ENCODE measurements around the gene ESPN.
"Not testable (repeated sequence)": the region's sequence is repeated elsewhere in the genome, so short reads cannot be mapped to it uniquely, and the experiment has no call there.

The ESPN gene

DNA sequence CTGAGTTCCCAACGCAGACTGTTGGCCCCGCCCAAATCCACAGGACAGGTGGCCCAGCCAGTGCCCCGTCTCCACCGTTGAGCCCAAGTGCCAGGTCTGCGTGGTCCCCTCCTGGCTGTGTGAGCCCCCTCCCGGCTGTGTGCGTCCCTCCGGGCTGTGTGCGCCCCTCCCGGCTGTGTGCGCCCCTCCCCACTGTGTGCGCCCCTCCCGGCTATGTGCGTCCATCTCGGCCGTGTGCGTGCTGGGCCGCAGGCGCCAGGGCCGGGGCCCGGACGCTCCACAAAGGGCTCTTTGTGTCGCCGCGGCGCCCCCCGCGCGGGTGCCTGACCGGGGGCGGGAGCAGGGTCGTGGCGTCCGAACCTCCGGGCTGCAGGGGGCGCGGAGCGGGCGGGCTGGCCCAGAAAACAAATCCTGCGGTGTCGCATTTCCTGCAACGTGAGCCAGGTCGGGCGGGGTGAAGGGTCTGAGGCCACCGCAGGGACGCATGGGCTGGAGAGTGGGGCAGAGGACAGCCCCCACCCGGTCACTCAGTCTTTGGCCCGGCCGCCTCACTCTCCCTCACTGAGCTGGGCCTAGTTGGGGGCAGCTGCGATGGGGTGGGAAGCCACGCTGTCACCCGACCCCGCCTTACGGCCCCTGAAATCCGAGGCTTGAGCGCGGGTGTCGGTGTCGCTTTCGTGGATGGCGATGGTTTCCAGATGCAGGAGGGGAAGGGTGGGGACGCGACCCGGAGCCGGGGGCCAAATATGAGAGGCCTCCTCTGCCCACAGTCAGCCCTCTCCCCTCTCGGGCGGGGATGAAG lies 22.6 kb downstream of the ESPN start:
- DNase-seq (ENCODE audit: extremely low read depth in 1 of 2, low read depth in 1 of 2): no peak

DNA sequence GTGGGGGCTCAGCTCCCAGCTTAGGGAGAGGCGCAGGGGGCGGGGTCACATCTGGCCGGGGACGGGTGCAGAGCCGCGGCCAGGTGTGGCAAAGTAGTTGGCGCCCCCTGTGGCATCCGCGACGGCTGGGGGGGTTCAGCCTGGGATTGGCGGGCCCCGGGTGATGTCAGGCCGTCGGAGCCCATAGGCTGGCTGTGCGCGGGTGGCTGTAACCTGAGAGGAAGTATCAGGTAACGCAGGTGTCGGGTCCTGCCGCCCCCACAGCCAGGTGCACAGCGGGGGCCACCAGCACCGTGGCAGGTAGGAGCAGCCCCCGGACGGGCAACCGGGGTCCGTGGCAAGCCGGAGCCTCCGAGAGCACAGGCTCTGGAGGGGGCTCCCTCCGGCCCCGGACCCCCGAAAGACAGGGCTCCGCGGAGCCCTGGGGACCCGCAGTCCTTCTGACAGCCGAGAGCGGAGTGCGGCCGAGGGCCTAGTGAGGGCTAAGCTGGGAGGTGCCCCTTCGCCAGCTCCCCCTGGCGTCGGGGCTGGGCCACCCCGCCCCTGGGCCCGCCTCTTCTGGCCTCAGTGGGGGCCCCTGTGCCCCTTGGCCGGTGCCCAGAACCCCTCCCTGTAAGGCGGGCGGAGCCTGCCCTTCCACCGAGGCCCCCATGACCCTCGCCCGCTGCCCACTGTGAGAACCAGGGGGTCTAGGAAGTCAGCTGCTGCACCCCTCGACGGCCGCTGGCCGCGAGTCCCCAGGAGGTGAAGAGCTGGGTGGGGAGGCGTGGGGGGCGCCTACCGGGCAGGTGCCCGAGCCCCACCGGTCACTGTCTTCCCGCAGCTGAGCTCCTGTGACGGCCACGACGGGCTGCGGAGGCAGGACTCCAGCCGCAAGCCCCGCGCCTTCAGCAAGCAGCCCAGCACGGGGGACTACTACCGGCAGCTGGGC lies 23.5 kb downstream of the ESPN start:
- DNase-seq (ENCODE audit: extremely low read depth in 1 of 2, low read depth in 1 of 2): no peak

DNA sequence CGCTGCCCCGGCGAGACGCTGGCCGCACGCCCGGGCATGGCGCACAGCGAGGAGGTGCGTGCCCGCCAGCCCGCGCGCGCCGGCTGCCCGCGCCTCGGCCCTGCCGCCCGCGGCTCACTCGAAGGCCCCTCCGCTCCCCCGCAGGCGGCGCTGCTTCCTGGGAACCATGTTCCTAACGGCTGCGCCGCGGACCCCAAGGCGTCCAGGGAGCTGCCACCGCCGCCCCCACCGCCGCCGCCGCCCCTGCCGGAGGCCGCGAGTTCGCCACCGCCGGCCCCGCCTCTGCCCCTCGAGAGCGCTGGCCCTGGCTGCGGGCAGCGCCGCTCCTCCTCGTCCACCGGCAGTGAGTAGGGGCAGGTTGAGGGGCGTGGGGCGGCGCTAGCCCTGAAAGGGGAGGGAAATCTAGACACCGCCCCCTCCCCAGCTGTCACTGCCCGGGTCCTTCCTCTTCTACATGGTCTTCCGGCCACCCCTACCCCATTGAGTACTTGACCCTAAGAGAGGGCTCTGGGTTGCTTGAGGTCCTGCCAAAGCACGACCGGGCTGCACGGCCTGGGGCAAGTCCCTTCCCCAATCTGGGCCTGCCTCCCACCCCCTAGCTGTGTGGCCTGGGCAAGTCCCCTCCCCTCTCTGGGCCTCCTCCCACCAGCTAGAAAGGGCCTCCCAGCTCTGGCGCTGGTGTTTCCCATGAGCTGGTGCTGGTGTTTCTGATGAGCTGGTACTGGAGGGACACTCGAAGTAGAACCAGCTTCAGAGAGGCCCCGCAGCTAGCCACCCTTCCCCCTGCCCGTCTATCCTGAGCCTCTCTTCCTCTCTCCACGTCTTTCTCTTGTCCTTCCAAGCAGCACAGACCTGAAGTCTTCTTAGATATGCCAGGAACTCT lies 24.4 kb downstream of the ESPN start:
- no peak for DNase-seq (ENCODE audit: extremely low read depth in 1 of 2, low read depth in 1 of 2)

GRCh38 chr1:6450005-6450450 lies 25.5 kb downstream of the ESPN start:
- DNase-seq (ENCODE audit: extremely low read depth in 1 of 2, low read depth in 1 of 2): no peak

DNA sequence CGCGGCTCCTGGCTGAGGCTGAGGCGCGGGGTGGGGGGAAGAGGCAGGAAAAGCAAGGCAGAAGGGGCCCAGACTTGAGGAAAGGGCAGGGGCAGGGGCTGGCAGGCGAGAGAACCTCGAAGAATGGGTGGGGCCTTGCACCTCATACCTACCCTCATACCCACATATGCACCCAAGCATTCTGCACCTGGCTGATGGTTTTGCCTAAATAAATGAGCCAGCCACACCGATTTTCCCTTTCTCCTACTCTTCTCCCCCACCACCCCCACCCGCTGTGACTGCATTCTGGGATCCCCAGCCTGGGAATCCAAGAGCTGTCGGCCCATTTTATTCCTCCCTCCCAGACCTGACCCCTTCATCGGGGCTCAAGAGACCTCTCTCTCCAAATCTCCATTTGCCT lies 25.9 kb downstream of the ESPN start:
- DNase-seq (ENCODE audit: extremely low read depth in 1 of 2, low read depth in 1 of 2): not testable (repeated sequence)

DNA sequence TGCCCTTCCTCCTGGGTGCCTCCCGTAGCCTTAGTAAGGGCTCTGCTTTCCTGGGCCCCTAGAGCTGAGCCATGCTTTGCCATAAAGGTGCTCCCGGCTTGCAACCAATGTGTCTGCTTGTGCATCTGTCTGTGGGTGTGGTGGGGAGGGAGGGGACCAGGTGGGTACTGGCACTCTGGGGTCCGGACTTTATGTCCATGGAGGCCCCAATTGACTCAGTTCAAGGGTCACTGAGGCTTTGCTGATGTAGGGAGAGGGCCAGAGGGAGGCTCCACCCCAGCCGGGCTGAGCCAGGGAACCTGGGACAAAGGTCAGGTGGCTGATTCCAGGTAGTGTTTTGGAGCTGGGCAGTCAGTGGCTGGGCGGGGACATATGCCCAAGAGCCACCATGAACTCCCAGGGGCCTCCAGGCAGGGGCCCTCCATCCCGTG lies 26.4 kb downstream of the ESPN start:
- DNase-seq (ENCODE audit: extremely low read depth in 1 of 2, low read depth in 1 of 2): no peak

GRCh38 chr1:6453895-6454855 lies 29.6 kb downstream of the ESPN start:
- DNase-seq (ENCODE audit: extremely low read depth in 1 of 2, low read depth in 1 of 2): not testable (repeated sequence)

DNA sequence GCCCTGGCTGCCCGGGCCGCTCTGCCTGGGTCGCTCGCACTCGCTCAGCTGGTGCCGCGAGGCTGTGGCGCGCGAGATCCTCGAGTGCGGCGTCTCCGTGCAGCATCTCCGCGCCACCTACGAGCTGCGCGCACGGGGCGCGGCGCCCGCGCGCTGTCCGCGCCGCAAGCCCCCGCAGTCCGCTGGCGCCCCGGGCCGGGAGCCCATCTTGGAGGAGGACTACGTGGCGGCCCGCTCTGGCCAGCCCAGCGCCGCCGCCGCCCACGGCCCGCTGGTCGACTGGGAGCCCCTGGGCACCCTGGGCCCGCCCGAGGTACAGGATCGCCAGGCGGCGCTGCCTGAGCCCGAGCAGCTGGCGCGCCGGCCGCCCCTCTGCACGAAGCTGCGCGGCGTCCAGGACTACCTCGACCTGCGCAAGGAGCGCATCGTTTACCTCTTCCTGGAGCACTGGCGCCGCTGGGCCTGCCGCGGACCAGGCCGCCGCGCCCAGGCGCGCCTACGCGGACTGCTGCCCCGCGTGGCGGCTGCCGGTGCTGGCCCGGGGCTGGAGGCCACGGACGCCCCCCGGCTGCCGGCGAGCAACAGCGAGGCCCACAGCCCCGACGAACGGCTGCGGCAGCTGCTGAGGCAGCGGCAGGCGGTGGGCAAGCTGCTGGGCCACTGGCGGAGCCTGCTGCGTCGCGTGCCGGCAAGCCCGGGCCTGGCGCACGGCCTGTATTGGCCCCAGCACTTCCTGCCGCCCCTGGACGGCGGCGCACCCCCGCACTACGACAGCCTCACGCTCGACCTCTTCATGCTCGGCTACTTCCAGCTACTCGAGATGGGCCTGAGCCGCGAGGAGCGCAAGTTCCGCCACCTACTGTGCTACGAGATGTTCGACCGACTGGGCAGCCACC lies 30.5 kb downstream of the ESPN start:
- DNase-seq (ENCODE audit: extremely low read depth in 1 of 2, low read depth in 1 of 2): no peak

DNA sequence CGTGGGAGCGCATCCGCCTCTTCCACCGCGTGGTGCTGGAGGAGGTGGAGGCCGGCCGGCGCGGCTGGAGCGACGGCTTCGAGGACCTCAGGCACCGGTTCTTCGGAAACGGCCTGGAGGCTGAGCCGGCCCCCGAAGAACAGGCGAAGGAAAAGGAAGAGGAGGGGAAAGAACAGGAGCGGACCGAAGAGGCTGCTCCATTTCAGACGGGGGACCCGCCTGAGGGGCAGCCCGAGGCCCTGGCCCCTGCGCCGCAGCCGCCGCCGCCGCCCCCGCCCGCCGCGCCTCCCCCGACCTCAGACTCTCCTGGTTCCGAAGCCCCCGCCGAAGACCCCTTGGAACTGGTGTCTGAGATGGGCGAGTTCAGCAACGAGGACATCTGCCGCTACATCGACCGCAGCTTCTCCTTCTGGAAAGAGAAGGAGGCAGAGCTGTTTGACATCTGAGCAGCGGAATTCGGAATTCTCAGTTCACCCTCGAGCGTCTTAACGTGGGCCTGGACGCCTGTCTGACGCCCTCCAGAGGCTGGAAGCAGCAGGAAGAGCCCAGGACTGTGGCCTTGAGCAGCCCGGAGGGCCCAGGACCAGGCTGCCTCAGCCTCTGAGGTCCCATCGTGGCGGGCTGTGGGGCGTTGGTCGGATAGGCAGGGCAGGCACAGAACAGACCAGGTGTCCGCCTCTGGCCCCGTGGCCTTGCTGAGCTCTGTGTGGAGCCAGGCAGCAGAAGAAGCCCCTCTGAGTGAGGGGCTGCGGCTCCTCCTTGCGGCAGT lies 31.4 kb downstream of the ESPN start:
- not testable (repeated sequence) for DNase-seq (ENCODE audit: extremely low read depth in 1 of 2, low read depth in 1 of 2)

DNA sequence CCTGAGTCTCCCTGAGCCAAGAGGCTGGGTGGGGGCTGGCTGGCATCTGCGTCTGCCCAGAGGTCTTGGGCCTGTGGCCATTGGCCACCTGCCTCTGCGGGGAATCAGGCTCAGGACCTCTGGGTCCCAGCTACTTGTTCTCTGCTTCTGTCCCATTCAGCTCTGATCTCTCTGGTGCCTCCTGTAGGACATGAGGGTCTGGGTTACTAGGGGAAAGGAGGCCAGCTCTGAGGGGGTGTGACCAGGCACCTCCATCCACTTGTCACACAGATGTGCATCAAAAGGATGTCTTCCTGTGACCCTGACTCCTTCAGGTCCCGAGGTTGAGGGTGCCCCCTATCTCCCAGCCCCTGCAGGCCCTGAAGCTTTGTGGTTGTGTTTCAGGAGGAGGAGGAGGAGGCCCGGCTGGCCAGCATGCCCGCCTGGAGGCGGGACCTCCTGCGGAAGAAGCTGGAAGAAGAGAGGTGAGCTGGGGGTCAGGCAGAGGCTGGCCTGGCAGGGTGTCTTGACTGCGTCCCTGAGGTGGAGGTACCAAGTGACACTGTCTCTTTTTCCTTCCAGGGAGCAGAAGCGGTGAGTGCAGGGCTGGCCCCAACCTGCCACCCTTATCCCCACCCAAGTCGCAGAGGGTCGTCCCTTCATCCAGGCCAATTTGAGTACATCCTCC lies 32.4 kb downstream of the ESPN start:
- no peak for DNase-seq (ENCODE audit: extremely low read depth in 1 of 2, low read depth in 1 of 2)

GRCh38 chr1:6459850-6460265 lies 35.3 kb downstream of the ESPN start:
- DNase-seq (ENCODE audit: extremely low read depth in 1 of 2, low read depth in 1 of 2): peak; percentile 27 to 34

DNA sequence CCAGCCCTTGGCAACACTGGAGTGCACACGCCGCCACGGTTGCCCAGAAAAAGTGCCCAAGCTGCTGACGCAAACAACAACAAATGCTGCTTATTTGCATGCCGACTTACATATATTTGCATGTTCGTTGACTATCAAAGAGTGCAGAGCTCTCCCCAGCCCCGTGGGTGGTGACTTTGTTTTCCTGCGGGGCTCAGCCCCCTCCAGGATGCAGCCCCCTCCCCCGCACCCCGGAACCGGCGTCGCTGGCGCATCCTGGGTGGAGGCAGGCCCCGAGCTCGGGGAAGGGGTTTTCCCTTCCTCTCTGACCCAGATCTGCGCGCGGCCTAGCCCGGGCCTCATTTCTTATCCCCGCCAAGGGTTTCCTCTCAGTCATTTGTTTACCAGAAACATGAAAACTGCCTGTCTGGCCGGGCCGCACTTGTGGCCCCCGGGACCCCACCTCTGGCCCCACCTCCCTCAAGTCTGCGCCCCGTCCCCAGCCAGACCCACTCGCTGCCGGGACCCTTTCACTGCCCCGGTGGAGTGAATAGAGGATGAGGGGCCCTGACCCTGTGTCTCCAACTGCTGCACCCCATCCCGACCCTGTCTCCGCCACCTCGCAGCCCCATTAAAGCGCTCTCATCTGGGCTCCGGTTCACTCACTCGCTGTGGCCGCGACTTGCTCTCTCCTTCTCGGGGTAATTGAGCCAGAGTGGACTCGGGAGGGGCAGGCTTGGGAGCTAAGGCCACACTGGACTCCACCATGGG lies 35.9 kb downstream of the ESPN start:
- DNase-seq (ENCODE audit: extremely low read depth in 1 of 2, low read depth in 1 of 2): peak; percentile 70 to 74

DNA sequence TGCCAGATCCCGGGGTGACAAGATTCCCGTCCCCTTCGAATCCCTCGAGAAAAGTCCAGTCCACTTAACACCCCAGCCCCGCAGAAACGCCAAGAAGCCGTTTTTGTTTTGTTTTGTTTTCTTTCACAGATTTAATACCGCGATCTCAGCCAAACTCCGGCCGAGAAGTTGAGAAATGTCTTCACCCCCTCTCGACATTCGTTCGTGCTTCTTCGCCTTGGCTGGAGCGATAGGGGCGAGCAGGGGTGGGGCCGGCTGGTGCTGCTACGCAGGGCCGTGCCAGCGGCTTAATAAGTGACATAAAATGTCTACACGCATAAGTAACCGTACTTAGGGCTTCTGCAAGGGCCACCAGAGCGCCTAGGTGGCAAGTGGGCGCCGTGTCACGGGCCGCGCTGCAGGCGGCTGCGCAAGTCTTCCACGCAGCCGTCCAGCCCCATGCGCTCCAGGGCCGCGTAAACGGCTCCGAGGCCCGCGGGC lies 36.5 kb downstream of the ESPN start:
- no peak for DNase-seq (ENCODE audit: extremely low read depth in 1 of 2, low read depth in 1 of 2)

GRCh38 chr1:6461538-6462411 lies 37.2 kb downstream of the ESPN start:
- DNase-seq (ENCODE audit: extremely low read depth in 1 of 2, low read depth in 1 of 2): no peak

DNA sequence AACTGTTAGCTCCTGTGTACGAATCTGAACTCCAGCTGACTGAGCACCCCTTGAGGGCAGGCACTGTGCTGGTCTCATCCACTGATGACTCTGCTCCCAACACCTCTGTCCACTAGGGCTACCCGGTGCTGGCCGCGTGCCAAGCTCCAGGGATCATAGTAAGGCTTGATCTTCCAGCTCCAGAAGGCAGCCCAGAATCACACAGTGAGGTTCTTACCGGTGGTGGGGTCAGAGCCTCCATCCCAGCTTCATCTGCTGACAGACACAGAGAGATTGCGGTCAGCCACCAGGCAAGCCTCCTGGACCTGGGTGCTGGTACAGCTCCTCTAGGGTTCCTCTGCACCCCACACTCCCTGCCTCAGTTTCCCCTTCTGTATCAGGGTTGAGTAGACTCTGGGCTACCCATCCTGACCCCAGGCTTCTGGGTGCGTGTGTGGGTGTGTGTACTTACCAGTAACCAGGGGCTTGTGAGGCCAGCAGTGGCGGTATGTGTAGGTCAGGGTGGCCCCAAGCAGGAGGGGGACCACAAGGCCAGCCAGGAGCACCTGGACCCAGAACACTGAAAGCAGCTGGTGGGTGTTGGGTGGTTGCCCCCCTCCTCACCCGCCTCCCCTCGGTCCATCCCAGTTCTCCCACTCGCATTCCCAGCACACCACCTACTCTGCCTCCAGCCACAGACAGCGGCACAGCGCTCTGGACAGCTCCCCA lies 38.0 kb downstream of the ESPN start:
- no peak for DNase-seq (ENCODE audit: extremely low read depth in 1 of 2, low read depth in 1 of 2)

Measured in activated CD8-positive, alpha-beta memory T cell treated with anti-CD3 and anti-CD28 coated beads for 1 hour (primary cell).